ENCODE data around the gene KCNS1. TPM values are rescaled to one million over a fixed set of nuclear protein-coding genes. Genes with fewer than 3 reads are reported as not detected.

KCNS1 gene
- polyA plus RNA-seq, 2 of the 4 experiments (the other 2 are of a cell fraction), result not detected

GRCh38 chr20:45047581-45048119 lies 53.3 kb downstream of the KCNS1 start:
- ChIA-PET CTCF (interaction anchor here (1.9 to 12.3 kb wide), 5 partner anchors 49 to 264 kb away, joined by 3 to 98 read pairs (median 18); no protein-coding TSS in a partner anchor), POLR2A (no interaction called here)
- FAIRE-seq (no peak), ATAC-seq (no peak), DNase-seq (ENCODE audit: low read depth in 1 of 2, low spot score in 1 of 2) (no peak)
- no peak overlapping the region for H3K4me2 ChIP-seq
- no peaks in the 10 kb centered on the region for H3K9me3 ChIP-seq
- no peak overlapping the region for H3K27ac ChIP-seq
- H3K4me3 ChIP-seq, result no peak overlapping the region
- TF ChIP-seq ZC3H11A (IDR thresholded peaks at IDR 0.05) (no peak), ZFP36 (IDR thresholded peaks at IDR 0.05; ENCODE audit: borderline replicate concordance, partially characterized antibody) (no peak)
- WGBS (ENCODE audit: missing lambda C conversion rate), result 74% methylated on average over 2 of the region's 2 CpGs
- H3K4me1 ChIP-seq, result peaks cover 8% of the 10 kb centered on the region; the same call in 1 of the 3 replicates

DNA sequence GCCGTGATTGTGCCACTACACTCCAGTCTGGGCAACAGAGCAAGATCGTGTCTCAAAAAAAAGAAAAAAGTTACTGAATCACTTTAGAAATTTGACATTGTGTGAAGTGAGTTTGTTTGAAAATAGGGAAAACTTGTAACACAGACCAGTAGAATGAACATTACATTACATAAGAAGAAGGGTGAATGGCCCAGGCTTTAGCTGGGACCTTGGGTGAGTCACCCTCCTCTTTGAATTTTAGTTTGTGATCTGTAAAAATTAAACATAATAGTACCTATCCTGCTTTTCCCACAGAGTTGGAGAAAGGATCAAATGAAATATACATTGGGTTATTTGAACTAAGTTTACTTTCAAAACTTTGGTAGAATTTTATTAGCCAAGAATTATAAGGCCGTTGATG lies 56.3 kb downstream of the KCNS1 start:
- no peak for FAIRE-seq

DNA sequence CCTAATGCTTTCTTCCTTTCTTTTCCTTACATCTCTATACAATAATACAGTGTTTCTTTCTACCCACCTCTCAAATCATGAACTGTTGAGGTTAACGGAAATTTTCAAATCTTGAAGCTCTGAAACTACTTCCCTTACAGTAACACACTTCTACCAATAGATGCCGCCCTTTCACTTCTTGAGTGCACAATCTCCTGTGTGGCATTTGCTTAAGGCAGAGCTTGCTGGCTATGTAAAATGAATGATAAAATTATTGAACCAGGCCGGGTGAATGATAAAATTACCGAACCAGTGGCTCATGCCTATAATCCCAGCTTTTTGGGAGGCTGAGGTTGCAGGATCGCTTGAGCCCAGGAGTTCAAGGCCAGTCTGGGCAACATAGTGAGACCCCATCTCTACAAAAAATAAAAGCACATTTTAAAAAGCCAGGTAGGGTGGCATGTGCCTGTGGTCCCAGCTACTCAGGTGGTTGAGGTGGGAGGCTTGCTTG lies 56.8 kb downstream of the KCNS1 start:
- Histone ChIP-seq H3K27ac (no peak overlapping the region), H3K9me3 (0 out of 3 replicates have a peak, but pooled peaks cover 3% of the 10 kb centered on the region), H3K4me1 (peaks cover 24% of the 10 kb centered on the region), H3K4me3 (no peak overlapping the region), H3K4me2 (no peak overlapping the region)
- WGBS (ENCODE audit: missing lambda C conversion rate), result 32% methylated on average over 5 of the region's 5 CpGs
- FAIRE-seq, result no peak
- ChIA-PET CTCF (interaction anchor here (0.5 to 7.0 kb wide), 59 partner anchors 9 to 728 kb away, joined by 3 to 197 read pairs (median 5); partner anchors contain the start of genes KCNS1, SLPI, TOMM34 and WFDC5), POLR2A (interaction anchor here (1.1 to 1.5 kb wide), 2 partner anchors 52 to 268 kb away, joined by 3 to 5 read pairs; no protein-coding TSS in a partner anchor)
- TF ChIP-seq RARB (CRISPR knock-in tag; IDR thresholded peaks at IDR 0.05) (no peak), RAD21 (conservative IDR thresholded peaks at IDR 0.05 in 1 of 2, IDR thresholded peaks at IDR 0.05 in 1 of 2) (peak; percentile 82 to 86), SMC3 (IDR thresholded peaks at IDR 0.05) (peak; percentile 55; the same call in 2 of the 3 replicates), FOXS1 (CRISPR knock-in tag; IDR thresholded peaks at IDR 0.05) (no peak), PHF8 (IDR thresholded peaks at IDR 0.05; ENCODE audit: borderline replicate concordance, low read depth) (no peak), FOSB (CRISPR knock-in tag; IDR thresholded peaks at IDR 0.05) (no peak), ZSCAN20 (CRISPR knock-in tag; IDR thresholded peaks at IDR 0.05) (no peak), RNF2 (IDR thresholded peaks at IDR 0.05; ENCODE audit: borderline replicate concordance, low read depth) (no peak)
- TF ChIP-seq, protein P1, sequence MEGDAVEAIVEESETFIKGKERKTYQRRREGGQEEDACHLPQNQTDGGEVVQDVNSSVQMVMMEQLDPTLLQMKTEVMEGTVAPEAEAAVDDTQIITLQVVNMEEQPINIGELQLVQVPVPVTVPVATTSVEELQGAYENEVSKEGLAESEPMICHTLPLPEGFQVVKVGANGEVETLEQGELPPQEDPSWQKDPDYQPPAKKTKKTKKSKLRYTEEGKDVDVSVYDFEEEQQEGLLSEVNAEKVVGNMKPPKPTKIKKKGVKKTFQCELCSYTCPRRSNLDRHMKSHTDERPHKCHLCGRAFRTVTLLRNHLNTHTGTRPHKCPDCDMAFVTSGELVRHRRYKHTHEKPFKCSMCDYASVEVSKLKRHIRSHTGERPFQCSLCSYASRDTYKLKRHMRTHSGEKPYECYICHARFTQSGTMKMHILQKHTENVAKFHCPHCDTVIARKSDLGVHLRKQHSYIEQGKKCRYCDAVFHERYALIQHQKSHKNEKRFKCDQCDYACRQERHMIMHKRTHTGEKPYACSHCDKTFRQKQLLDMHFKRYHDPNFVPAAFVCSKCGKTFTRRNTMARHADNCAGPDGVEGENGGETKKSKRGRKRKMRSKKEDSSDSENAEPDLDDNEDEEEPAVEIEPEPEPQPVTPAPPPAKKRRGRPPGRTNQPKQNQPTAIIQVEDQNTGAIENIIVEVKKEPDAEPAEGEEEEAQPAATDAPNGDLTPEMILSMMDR (IDR thresholded peaks at IDR 0.05), result peak; percentile 87
- TF ChIP-seq, protein P2, sequence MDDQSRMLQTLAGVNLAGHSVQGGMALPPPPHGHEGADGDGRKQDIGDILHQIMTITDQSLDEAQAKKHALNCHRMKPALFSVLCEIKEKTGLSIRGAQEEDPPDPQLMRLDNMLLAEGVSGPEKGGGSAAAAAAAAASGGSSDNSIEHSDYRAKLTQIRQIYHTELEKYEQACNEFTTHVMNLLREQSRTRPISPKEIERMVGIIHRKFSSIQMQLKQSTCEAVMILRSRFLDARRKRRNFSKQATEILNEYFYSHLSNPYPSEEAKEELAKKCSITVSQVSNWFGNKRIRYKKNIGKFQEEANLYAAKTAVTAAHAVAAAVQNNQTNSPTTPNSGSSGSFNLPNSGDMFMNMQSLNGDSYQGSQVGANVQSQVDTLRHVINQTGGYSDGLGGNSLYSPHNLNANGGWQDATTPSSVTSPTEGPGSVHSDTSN (IDR thresholded peaks at IDR 0.05), result no peak
- ATAC-seq, result peak; percentile 82 to 87
- DNase-seq (ENCODE audit: low read depth in 1 of 2, low spot score in 1 of 2), result peak; percentile 39 to 75

More for the DNA sequence above, 56.3 kb downstream of the KCNS1 start:
- ChIA-PET POLR2A (interaction anchor here (1.1 to 1.5 kb wide), 2 partner anchors 52 to 267 kb away, joined by 3 to 5 read pairs; no protein-coding TSS in a partner anchor), CTCF (interaction anchor here (0.6 to 7.0 kb wide), 52 partner anchors 9 to 409 kb away, joined by 3 to 197 read pairs (median 6); partner anchors contain the start of genes KCNS1, SLPI, TOMM34 and WFDC5)
- H3K4me2 ChIP-seq, result no peak overlapping the region
- H3K4me1 ChIP-seq, result peaks cover 21% of the 10 kb centered on the region
- DNase-seq (ENCODE audit: low read depth in 1 of 2, low spot score in 1 of 2), result no peak
- no peak overlapping the region for H3K4me3 ChIP-seq
- no peak overlapping the region for H3K27ac ChIP-seq
- ATAC-seq, result no peak
- no peak for TF ChIP-seq HOXA7 (CRISPR knock-in tag; IDR thresholded peaks at IDR 0.05)
- no peak for TF ChIP-seq POLR2AphosphoS2 (conservative IDR thresholded peaks at IDR 0.05; ENCODE audit: low read length)
- no peak for TF ChIP-seq TP53 (CRISPR knock-in tag; IDR thresholded peaks at IDR 0.05)
- TF ChIP-seq HOXB5 (CRISPR knock-in tag; IDR thresholded peaks at IDR 0.05), result no peak
- no peak for TF ChIP-seq POLR2A (IDR thresholded peaks at IDR 0.05; ENCODE audit: low read length)
- TF ChIP-seq RCOR1 (IDR thresholded peaks at IDR 0.05; ENCODE audit: low read depth, low read length), result no peak
- TF ChIP-seq MAZ (IDR thresholded peaks at IDR 0.05; ENCODE audit: borderline replicate concordance, low read depth, low read length), result no peak
- TF ChIP-seq JUNB (IDR thresholded peaks at IDR 0.05), result no peak
- TF ChIP-seq, protein P3, sequence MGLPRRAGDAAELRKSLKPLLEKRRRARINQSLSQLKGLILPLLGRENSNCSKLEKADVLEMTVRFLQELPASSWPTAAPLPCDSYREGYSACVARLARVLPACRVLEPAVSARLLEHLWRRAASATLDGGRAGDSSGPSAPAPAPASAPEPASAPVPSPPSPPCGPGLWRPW (IDR thresholded peaks at IDR 0.05), result no peak
- TF ChIP-seq, protein P1 (IDR thresholded peaks at IDR 0.05), result no peak
- TF ChIP-seq, protein P4, sequence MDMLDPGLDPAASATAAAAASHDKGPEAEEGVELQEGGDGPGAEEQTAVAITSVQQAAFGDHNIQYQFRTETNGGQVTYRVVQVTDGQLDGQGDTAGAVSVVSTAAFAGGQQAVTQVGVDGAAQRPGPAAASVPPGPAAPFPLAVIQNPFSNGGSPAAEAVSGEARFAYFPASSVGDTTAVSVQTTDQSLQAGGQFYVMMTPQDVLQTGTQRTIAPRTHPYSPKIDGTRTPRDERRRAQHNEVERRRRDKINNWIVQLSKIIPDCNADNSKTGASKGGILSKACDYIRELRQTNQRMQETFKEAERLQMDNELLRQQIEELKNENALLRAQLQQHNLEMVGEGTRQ (IDR thresholded peaks at IDR 0.05), result no peak
- WGBS (ENCODE audit: missing lambda C conversion rate), result 92% methylated on average over 3 of the region's 3 CpGs
- H3K9me3 ChIP-seq, result 0 out of 3 replicates have a peak, but pooled peaks cover 3% of the 10 kb centered on the region

Measured in A549 (cell line).